HG02852 (cell line): ENCODE measurements around the gene CDK6.

Experiments used
- ATAC-seq: cut with Tn5 transposase; IDR thresholded peaks from one replicate; pipeline ENCODE4 v1.9.1; 2021; ENCODE audit warnings: mild to moderate bottlenecking, moderate library complexity; ENCODE audit not compliant: unreplicated experiment

CDK6 gene

DNA sequence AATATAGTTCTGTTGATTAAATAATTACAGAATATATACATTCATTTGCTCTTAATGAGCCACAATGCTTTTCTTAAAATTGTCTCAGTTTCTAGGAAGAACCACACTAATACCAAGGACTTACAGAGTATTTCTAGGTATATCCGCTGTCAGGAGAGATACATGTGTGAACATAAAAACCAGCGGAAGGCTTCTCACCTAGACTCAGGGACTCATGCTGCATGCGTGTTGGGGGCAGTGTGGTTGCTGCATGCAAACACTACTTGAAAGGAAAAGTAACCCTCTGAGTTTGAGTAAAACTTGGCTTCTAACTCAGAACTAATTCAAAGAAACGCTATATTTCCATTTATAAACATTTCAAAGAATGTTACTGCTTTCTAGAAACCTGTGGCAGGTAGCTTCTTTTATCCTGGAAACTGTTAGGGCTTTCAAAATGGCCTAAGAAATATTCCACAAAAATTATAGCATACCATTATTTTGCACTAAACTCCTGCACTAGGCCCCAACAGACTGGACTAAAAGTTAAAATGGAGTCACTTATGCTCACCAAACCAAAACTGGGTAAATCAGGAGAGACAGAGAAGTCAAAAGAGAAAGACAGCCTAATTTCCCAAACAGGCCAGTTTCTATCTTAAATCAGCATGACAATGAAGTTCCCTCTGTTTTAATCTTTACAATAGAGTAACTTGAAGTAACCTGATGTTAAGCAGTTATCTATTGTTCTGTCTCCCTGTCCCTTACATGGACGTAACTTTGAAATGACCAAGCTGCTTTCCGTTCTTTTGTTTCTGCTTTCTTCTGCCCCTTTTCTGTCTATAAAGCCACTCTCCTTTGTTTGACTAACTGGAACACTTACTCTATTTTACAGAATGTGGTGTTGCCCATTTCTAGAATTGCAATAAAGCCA, 151.0 kb downstream of the CDK6 start:
- ATAC-seq, result no peak

DNA sequence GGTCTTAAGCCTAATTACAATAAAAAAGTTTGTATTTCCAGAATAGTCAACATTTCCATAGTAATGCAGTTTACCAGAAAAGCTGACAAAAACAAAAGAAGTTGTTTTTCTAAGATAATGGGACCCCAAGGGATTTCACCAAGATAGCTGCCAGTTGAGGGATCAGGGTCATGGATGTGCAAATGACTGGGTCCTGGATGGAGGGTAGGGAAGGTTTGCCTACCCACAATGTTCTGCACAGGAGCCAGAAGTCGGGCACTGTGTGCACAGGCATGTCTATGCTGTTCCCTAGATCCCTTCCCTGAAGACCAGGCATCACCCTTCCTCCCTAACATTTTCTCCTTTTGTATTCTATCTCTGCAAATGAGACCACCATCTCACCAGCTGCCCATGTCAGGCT, 152.1 kb downstream of the CDK6 start:
- no peak for ATAC-seq

DNA sequence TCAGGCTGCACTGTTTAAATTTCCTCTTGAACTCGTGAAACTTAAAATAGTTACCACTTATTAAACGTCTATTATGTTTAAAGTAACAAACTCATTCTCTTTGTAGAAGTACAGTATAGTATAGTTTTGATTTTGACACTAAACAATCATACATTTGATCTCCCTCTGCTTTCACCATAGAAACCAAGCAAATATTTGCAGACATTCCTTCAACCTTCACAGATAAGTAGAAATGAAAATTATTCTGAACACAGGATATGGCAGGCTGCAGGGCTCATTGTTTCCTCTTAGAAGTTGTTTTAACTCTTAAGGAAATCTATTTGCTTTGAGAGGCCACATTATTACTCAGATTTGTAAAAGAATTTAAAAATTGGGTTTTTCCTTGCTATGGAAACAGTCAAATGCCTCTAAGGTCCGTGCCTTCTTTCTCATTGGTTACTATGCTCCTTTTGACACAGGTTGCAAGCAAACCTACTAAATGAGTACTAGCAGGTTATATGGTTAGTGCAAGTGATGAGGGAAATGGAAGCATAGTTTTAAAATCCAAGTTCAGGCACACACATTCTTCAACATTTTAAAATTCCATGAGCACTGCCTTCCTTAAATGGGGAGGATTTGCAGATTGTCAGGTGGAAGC, 153.4 kb downstream of the CDK6 start:
- ATAC-seq, result no peak

DNA sequence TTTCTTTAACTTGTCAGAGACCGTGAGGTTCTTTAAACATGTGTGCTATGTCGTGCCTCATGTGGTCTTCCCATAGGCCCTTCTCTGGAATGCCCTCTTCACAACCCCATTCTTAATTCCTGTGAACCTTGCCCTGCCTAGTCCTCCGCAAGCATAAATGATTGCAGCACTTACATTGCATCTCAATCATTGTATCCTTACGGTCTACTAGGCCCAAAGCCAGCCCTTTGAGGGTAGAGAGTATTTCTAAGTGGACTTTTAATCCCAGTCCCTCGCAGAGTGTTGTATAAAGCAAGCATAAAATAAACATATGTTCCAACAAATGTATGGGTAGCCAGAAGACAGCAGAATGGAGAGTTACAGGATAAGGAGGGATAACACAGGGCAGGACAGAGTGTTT, 154.0 kb downstream of the CDK6 start:
- ATAC-seq, result no peak

DNA sequence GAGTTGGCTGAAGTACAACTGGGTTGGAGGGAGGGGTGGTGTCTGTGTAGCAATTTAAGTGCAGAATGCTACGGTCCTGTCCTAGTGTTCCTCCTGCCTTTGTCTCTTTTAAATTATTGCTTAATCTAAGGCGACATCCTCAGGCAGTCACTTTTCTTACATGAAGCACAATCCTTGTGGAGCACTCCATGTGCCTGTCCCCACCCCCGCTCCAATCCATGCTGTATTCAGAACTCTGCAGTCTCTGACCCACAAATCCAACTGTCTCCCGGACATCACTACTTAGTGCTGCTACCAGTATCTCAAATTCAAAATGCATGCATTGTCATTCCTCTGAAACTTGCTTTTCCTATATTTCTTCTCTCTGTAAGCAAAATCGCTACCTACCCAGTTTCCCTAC, 154.7 kb downstream of the CDK6 start:
- no peak for ATAC-seq

DNA sequence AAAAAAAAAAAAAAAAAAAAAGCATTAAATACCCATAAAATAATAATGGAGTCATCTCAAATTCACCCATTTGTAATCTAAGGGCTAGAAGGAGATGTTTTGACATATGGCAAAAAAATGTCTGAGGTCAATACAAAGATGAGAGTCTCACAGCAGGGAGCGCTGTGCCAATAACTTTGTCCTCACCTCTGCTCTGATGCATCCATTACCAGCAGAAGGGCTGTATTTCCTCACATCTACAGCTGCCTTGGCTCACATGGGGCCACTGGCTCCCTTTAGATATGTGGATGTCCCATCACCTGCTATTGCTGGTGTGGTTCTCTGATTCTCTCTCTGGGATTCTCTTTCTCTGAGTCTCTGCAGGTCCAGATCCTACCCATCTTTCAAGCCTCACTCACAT, 155.9 kb downstream of the CDK6 start:
- no peak for ATAC-seq

DNA sequence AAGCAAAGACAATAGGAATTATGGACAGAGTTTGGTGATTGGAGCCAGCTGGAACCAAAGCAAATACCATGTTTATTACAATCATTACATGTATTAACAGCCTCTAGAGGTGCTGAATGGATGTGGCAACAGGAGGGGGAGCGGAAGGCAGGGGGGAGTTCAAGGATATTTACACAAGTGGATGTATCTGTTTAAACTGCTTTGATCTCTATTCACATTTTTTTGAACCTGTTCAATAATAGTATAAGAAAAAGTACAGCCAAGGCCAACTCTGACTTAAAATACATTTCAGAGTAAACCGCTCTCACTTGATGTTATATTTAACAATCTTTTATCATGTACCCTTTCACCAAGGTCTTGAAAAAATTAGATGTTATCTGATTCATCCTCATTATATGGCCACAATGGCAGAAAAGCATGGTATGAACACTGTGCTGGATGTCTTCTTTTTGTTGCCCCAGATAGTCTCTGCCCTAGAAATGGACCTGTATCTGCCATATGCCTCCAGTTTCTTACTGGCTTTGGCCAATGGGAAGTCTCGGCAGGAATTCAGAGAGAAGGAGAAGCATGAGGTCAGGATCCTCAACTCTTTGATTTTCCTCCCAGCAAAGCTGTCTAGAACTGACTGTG, 158.0 kb downstream of the CDK6 start:
- no peak for ATAC-seq

DNA sequence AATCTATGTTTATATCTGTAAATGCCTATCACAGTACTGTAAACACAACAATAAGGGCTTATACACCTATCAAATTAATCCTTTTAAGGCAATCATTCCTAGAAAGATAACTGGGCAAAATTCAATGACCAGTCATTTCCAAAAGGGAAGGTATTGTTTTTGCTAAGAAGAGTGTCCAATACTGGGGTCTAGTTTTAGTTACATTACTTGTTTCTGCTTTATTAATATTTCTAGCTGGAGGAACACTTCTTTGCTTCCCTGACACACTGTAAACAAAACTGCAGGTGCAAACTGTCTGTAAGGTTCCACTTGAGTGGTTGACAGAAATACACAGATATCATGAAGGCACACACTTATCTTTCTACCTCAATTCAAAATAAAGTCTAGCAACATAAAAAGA, 162.0 kb downstream of the CDK6 start:
- no peak for ATAC-seq

DNA sequence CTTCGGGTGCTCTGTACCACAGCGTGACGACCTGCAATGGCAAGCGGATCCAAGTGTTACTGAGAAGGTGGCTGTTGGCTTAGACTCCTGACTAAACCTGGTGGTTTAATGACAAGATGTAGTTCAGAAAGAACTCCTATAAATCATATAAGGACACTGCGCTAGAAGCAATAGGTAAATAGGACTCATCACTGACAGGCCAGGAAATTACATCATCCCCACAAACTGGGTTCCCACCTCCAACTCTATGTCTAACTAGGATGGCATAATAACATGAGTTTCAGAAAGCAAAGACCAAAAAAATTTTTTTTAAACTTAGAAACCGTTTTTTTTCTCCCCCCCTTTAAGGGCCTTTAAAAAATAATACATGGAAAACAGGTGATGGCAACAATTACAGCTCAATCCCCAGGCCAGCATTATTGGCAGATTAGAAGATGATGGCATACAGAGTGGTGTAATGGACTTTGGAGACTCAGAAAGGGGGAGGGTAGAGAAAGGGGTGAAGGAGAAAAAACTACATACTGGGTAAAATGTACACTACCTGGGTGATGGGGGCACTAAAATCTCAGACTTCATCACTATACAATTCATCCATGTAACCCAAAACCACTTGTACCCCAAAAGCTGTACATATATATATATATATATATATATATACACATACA, 164.7 kb downstream of the CDK6 start:
- no peak for ATAC-seq

DNA sequence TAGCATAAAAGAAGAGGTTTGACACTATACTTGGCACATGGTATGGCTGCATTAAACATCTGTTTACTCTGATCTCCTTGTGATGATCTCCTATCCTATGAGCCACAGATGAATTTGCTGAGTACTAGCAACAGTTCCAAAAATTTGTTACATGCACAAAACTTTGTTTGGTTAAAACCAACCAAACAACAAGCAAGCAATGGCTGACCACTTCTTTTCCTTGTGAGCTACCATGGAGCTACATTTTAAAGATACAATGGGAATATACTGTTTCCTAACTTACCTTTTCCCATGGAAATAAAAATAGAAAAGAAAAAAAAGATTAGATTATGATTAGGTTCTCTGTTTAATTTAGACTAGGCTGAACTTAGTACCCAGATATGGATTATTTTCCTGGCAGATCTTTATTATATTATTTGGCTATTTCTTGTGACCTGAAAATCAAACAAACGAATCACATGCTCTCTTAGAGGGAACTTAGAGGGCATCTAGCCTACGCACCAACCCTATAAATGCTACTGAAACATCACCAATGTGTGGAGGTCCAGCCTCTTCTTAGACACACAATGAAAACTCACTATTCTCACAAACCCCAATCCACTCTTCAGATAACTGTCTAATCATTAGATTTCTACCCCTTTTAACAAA, 166.0 kb downstream of the CDK6 start:
- ATAC-seq, result no peak

DNA sequence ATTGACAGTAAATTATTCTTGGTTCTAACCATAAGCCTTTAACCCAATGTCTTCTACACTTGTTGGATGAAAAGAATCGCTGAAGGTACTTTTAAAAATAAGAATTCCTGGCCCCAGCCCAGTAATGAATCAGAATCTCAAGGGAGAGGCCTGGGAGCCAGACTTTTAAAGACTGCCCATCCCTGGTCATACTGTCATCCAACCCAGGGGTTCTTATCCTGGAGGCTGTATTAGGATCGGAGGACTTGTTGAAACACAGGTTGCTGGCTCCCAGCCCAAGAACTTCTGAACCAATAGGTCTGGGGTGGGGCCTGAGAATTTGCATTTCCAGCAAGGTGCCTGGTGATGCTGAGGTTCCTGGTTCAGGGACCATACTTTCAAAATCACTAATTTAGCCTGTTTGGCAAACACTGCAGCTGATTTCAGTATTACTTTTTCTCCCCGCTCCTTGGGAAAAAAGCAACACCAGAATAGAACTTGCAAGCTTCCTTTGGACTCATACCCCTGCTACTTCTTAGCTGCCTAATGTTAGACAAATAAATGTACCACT, 166.7 kb downstream of the CDK6 start:
- no peak for ATAC-seq

DNA sequence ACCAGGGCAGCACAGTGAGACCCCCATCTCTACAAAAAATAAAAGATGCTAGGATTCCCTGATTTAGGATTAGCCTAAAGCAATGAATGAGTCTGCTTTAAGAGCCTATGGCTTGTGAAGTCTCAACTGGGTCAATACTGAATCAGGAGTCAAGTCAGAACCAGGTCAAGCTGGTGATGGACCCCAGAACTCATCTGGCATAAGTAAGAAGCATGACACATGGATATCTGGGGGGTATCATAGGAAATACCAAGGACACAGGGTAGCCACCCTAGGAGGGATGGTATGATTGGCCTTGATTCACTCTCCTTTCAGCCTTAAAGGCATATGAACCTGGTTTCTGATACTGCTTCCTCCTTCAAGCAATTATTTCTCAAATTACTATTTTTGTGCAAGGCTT, 167.8 kb downstream of the CDK6 start:
- no peak for ATAC-seq

DNA sequence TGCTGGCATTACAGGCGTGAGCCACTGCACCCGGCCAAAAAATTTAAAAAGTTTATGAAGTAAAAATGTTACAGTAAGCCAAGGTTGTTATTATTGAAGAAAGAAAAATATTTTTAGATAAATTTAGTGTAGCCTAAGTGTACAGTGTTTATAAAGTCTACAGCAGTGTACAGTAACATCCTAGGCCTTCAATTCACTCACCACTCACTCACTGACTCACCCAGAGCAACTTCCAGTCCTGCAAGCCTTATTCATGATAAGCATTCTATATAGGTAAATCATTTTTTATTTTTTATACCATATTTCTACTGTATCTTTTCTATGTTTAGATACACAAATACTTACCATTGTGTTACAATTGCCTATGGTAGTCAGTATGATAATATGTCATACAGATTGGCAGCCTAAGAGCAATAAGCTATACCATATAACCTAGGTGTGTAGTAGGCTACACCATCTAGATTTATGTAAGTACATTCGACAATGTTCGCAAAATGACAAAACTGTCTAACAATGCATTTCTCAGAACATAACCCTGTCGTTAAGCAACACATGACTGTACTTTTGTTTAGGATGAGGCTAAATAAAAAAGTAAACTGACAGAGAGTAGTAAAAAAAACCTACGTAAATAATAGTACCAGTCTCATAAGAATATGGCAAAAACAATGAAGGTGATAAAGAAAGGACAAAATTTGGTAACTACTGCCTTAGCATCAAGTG, 168.4 kb downstream of the CDK6 start:
- no peak for ATAC-seq

DNA sequence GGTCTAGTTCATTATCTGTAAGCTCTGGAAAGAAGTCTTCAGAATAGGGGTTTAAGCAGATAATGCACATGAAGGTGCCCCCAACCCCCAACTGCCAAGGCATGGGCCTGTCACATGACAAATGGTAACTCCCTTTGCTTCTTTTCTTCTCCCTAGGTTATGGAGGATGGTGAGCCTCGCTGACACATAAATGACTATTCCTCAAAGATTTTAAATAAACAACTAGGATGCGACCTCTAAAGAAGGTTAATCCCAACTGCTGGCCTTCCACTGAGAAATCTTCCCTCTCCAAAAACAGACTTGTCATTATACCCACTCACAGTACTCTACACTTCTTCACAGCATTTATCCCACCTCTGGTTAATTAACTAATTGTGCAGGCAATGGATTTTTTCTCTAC, 170.4 kb downstream of the CDK6 start:
- ATAC-seq, result no peak

DNA sequence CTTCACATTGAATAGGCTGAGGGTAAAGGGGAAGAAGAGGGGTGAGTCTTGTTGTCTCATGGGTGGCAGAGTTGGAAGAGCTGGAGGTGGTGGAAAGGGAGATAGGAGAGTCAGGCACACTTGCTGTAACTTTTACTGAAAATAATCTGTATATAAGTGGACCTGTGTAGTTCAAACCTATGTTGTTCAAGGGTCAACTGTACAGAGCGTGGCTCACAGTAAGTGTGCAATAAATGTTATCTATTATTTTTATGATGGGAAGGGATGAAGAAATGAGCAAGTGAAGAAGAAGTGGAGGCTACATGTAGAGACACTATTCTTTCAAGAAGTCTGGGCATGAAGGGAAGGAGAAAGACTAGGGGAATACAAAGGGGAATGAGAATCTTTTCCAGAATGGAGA, 174.7 kb downstream of the CDK6 start:
- ATAC-seq, result no peak

DNA sequence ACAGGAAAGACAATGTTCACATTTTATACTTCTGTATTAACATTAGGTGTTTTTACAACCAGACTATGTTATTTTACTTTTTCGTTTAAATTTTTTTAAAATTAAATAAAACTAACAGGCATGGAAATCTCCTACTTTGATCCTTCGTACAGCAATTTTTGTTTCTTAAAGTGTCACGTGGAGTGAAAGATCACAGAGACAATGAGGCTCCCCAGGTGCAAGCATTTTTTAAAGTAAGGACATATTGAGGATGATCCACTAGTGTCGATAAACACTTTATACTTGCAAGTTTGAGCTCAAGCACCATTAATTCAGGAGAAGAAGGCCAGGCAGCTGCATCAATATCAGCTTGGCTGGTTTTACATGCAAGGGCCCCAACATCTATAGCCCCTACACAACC, 177.7 kb downstream of the CDK6 start:
- no peak for ATAC-seq

DNA sequence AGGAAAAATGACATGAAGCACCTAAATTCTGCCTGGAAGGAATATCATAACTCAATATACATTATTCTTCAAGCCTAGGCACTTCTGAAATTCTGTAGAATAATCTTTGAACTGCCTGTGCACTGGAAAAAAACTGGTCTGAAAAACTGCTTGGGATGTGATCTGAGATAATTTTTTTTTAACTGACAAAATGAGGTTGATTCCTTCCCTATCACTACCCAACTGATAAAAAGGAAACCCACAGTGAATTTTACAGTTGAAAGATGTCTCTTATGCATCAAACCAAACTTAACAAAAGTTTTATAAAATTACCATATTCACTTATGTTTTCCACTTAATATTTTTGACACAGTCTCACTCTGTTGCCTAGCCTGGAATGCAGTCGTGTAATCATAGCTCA, 179.0 kb downstream of the CDK6 start:
- ATAC-seq, result no peak

DNA sequence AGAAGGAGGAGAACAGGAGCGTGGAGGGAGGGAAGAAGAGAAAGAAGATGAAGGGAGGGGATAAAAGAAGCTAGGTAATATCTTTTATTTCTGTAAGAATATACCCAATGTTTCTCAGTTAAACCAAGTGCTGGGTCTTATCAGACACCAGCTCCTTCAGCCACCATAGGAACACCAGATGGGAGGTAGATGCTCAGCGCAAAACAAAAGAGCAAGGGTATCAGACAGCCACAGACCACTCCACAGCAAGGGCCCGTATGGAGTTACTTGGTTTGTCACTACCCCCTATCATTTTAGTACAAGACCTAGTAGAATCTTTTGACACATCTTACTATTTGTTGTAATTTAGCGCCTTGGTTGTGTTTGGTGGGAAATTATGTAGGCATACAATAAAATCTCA, 180.3 kb downstream of the CDK6 start:
- no peak for ATAC-seq

DNA sequence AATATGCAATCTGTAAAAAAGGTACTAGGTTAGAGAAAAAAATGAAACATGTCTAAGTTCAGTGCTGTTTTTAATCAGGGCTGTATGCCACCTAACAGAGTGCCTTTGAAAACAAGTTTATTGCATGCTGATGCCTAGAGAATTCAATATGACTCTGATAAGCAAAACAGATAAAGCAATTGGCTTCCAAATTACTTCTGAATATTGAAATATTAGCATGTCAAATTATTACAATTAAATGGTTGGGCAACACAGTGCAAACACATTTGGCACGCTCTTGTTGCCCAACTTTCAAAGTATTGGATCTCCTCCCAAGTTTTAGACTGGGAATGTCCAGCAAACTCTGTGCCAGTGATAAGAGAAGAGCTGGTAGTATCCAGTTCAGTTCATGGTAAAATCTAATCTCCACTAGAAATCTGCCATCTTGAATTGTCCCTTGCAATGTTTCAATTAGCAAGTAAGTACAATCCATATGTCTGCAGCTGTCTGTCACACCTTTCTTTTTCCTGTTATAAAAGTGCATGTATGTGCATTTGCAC, 181.0 kb downstream of the CDK6 start:
- no peak for ATAC-seq

DNA sequence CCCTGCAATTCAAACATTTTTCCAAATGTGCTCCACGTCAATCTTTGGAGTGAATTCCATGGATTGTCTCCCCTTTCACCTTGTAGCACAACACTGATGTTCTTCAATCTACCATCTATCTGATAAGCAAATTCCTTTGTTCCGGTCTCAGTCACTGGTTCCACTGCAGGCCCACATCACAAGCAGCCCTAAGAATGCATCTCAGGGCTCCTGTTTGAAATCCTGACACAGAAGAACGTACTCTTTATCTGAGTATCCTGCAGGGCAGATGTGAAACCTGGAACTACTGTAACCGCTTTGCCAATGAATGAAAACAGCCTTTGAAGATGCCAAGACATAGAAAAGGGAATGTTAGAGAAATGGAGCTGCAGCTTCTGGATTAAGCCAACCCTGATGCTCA, 183.2 kb downstream of the CDK6 start:
- ATAC-seq, result no peak
